ENCODE measurements around the gene TPT1. TPM values are rescaled to one million over a fixed set of nuclear protein-coding genes. Genes with fewer than 3 reads are reported as not detected.

Gene TPT1
- total and polyA plus RNA-seq, 2 of the 13 experiments (the other 11 are each of a cell fraction or from before 2014, with no cell fraction given), result 2,953 to 3,594 TPM

- TF ChIP-seq ATAD3A (CRISPR knock-in tag; IDR thresholded peaks at IDR 0.05) (no peak), ZNF441 (CRISPR knock-in tag; IDR thresholded peaks at IDR 0.05; ENCODE audit: borderline replicate concordance) (no peak), ZBTB20 (CRISPR knock-in tag; IDR thresholded peaks at IDR 0.05; ENCODE audit: borderline replicate concordance, low read depth) (no peak), DR1 (CRISPR knock-in tag; IDR thresholded peaks at IDR 0.05) (no peak), SOX13 (IDR thresholded peaks at IDR 0.05) (no peak), SOX13 (CRISPR knock-in tag; conservative IDR thresholded peaks at IDR 0.05 in 1 of 2, IDR thresholded peaks at IDR 0.05 in 1 of 2) (peak in 1 of 2 experiments; percentile 40; a peak in 1 of 4 replicates), GPN1 (CRISPR knock-in tag; IDR thresholded peaks at IDR 0.05; ENCODE audit: borderline replicate concordance) (no peak), TCF12 (IDR thresholded peaks at IDR 0.05) (no peak), TCF12 (CRISPR knock-in tag; IDR thresholded peaks at IDR 0.05) (no peak), HNRNPH1 (optimal IDR thresholded peaks at IDR 0.05; ENCODE audit: low read depth, low read length) (no peak)
Observed at GRCh38 chr13:45340422-45341033, 455 bp downstream of the TPT1 start (continued).

GRCh38 chr13:45339867-45340266 is 1.1 kb downstream of the TPT1 start:
- H4K20me1 ChIP-seq (ENCODE audit: insufficient read depth, low read length), result peaks cover 58% of the 10 kb centered on the region
- FAIRE-seq (no peak), ATAC-seq (no peak), DNase-seq (ENCODE audit: low spot score) (no peak)
- peaks cover 17 to 52% of the 10 kb centered on the region in 2 experiments for H3K36me3 ChIP-seq (replicated peaks in 1 of 2; ENCODE audit: control insufficient read depth in 1 of 2, insufficient read depth in 2 of 2, low read length in 2 of 2)
- H2AFZ ChIP-seq (ENCODE audit: low read length), result no peak overlapping the region
- H3K4me2 ChIP-seq (ENCODE audit: low read depth, low read length), result peak overlapping the region; percentile 93
- H3K9me3 ChIP-seq (ENCODE audit: low read length), result no peaks in the 10 kb centered on the region
- H3K9ac ChIP-seq (ENCODE audit: insufficient read depth, low read depth, low read length), result peak overlapping the region; percentile 99
- TF ChIP-seq ZNF232 (CRISPR knock-in tag; IDR thresholded peaks at IDR 0.05; ENCODE audit: borderline replicate concordance) (no peak), SNAPC2 (CRISPR knock-in tag; IDR thresholded peaks at IDR 0.05) (0 out of 2 replicates have a peak, but pooled peaks have one; percentile 22), ATF1 (CRISPR knock-in tag; IDR thresholded peaks at IDR 0.05) (0 out of 2 replicates have a peak, but pooled peaks have one; percentile 28)
- BruUV-seq (replicated peaks), result no TSS peak
- H3K79me2 ChIP-seq (ENCODE audit: insufficient read depth, low read length), result peaks cover 52% of the 10 kb centered on the region
- ChIA-PET CTCF (ENCODE audit: low intra/inter-chr PET ratio, low total read pairs) (no interaction called here), POLR2A (interaction anchor here (0.8 to 3.7 kb wide), 11 partner anchors 10 to 161 kb away, joined by 3 to 73 read pairs (median 14); partner anchors contain the start of genes COG3 and SLC25A30)
- in situ Hi-C loops (cut with HindIII; ENCODE audit: extremely low pct_ligation_motif_present, low pct_unique_long_range_greater_than_20kb), result no loop called here
- peaks cover 63% of the 10 kb centered on the region for H3K4me1 ChIP-seq (ENCODE audit: insufficient read depth, low read length)
- WGBS (ENCODE audit: low lambda C conversion rate), result 3% methylated on average over 11 of the region's 11 CpGs
- peak overlapping the region; percentile 92 to 99 (median 95) for H3K4me3 ChIP-seq (replicated peaks in 1 of 3; ENCODE audit: insufficient read depth in 1 of 3, low read depth in 2 of 3, low read length in 3 of 3)
- H3K27me3 ChIP-seq (ENCODE audit: control insufficient read depth in 1 of 2, insufficient read depth in 2 of 2, low read length in 2 of 2), result no peaks in the 10 kb centered on the region; a peak in 1 of 5 replicates
- H3K27ac ChIP-seq (ENCODE audit: extremely low read length, insufficient read depth, low read length), result peak overlapping the region; percentile 98
- intact Hi-C loops (cut with micrococcal nuclease; ENCODE audit: unreplicated experiment), result no loop called here

Measured in HepG2 (cell line).